Measurements from ENCODE around the gene UCKL1.

Gene UCKL1

DNA sequence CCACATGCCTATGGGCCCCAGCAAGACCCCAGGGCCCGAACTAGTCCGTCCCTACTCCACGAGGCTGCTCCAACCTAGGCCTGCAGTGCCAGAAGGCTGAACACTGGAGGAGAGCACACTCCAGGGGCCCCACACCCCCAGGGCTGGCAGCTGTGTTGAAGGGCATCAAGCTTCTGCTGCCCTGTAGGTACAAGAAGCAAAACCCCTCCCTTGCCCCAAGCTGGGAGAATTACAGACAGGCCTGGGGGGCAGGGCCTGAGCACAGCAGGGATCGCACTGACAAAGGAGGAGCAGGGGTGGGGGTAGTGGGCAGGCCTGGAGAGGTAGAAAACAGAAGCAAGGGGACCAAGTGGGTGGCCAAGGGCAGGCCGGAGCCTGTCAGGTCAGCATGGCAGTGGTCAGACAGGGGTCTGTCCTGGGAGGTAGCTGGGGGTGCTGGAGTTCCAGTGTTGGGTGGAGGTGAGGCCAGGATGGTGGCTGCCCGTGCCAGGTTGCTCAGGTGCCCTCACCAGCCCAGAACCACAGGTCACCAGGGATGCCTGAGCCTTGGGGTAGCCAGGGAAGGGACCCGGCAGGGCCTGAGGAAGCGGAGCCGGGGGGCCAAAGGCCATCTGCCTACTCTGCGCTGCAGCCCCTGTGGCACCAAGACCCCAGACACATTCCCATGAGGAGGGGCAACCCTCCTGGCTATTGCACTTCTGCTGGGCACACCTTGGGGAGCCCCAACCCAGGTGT, 2.9 kb upstream of the UCKL1 start:
- DNase-seq: no peak

DNA sequence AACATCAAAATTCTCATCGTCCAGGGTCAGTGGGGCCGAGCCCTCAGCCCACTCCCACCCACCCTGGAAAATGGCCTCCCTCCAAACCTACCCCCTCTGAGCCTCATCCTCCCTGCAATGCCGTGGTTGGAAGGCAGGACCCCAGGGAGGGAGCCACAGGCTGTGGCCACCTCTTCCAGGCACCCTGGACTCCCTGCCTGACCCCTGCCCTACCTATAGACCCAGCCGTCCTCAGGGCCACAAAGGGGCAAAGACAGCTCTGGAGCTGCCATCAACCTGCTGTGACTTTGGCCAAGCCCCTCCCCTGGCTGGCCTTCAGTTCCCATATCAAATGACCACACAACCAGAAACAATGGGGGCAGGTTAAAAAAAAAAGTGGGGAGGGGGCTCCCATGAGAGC, 2.3 kb upstream of the UCKL1 start:
- no peak for DNase-seq

DNA sequence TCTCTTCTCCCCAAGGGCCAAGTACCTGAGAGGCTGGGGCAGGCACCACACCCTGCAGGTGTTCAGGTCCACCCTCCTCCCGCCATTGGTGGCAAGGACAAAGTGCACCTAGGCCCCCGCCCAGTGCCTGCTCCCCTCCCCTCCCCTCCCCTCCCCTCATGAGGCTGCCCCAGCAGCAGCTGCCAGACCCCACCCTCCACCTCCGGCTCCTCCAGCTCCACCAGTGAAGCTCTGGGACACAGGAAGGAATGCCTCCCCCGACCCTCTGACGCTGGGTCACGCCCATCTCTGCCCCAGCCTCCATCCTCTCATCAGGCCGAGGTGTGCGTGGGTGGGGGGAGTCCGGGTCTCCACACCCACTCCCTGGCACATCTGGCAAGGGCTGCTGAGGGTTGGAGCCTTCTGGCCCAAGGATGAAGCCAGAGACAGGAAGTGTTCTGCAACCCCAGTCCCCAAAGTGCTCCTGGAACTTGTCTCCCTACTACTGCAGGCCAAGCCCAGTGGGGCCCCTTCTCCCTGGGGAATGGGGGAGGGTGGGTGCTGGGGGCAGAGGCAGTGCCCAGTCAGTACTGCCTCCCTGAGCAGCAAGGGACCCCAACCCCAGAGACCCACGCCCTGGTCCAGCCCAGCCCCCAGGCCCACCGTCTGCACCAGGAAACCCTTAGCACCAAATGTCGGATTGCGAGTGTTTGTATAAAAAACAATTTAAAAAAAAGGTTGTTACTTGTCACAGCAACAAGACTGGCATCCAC, 1.6 kb upstream of the UCKL1 start:
- DNase-seq: no peak

DNA sequence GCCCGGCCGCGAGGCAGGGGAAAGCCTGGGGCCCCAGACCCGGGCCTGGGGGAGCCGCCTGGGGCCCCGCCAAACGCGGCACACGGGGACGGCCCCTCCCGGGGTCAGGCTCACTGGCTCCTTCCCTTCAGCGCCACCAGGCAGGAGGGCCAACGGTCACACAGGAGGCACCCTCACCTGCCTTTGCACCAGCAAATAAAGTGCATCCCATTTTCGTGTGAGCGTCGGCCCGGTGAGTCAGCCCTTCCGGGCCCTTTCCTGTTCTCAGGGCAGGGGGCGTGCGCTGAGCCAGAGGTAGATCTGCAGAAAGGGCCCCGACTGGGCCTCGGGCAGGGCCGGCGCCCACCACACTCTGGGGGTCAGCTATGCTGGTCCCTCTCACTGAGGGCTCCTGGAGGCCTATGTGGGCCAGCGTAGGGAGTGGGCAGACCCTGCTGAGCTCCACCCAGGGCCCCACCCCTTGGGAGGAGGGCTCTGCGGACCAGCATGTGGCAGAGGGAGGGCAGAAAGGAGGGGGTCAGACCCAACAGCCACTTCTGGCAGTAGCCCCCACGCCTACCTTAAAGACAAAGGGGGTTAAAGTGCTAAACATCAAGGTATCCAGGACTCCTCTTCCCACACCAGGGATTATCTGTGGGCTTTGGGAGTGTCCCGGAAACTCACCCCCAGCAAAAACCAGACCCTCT, 931 bp upstream of the UCKL1 start:
- peak; percentile 61 for DNase-seq

DNA sequence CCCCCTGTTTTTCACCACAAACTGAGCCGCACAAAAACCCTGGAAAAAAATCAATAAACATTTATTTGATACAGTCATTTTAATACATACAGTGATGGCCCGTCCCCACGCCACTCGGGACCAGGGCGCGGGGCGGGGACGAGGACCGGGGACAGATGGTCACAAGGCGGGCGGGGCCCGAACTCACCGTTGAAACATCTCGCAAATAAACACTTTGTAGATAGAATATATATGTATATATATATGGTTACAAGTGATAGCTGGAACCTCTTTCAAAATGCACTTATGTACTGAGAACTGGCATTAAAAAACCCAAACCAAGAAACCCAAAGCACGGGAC, 418 bp upstream of the UCKL1 start:
- DNase-seq: no peak

DNA sequence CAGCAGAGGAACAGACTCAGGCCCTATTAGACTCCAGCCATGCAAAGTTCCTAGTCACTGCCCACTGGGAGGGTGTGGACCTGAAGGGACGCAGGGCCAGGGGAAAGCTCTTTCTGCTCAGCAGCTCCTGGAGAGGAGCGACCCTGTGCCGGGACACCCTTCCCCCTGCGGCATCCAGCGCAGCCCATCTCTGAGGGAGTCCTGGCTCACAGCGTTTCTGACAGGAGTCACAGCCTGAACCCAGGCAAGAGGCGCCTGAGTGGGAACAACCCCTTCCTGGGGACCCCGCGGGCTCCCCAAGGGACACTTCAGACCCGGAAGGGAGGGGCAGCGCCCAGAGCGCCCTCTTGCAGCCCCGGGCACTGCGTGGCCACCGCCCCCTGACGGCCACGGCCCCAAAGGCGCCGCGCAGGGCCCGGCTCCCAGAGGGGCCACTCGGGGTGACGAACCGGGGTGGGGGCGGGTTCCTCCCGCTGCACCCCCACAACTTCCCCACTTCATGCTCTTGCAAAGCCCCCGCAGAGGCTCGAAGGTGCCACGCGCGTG, 862 bp downstream of the UCKL1 start:
- peak; percentile 66 for DNase-seq

DNA sequence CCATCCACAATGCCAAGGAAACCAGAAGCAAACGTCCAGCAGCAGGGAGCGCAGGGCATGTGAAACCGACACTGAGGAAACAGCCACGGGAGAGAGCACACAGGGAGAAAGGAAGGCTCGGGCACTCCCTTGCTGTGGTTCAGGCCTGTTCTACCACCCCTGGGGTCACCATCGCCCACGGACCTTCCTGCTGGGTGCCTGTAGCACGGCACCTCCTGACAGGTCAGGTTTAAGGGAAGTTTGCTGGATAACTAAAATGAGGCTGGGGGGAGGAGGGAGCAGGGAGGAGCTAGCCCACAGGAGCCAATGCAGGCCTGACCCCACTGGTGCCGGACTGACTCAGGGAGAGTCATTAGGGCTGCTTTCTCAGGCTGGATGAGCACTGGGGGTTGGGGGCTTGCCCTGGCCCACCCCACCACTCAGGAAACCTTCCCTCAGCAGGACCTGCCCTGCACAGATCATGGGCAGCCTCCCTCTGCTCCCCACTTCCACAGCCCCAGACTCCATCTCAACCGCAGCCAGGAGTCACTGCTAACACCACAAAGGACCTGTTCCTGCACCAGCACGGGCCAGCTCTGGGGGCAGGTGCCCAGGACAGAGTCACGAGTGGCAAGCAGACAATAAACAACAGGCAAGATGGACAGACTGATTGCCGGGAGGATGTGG, 2.3 kb downstream of the UCKL1 start:
- no peak for DNase-seq

DNA sequence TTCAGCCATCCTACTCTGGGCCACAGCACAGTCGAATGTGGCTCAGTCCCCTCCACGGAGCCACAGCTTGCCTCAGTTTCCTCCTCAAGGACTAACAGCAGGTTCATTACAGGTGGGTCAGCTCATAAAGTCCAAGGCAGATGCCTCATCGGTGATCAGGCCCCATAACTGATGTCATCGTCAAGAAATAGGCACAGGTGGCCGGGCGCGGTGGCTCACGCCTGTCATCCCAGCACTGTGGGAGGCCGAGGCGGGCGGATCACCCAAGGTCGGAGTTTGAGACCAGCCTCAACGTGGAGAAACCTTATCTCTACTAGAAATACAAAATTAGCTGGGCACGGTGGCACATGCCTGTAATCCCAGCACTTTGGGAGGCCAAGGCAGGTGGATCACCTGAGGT, 3.4 kb downstream of the UCKL1 start:
- no peak for DNase-seq

DNA sequence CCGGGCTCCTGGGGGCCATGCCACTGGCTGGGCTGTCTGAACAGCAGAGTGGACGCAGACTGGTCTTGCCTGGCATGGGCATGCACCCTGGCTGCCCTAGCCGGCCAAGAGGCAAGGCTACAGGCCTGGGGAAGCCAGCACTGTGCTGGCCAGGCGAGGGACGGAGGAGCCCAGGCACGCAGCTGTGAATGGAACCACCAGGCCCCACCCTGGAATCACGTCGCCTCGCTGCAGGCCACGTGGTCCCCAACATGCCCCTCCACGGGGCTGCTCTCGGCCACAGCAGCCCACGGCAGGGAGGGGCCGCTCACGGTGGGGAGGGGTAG, 4.0 kb downstream of the UCKL1 start:
- DNase-seq: no peak

DNA sequence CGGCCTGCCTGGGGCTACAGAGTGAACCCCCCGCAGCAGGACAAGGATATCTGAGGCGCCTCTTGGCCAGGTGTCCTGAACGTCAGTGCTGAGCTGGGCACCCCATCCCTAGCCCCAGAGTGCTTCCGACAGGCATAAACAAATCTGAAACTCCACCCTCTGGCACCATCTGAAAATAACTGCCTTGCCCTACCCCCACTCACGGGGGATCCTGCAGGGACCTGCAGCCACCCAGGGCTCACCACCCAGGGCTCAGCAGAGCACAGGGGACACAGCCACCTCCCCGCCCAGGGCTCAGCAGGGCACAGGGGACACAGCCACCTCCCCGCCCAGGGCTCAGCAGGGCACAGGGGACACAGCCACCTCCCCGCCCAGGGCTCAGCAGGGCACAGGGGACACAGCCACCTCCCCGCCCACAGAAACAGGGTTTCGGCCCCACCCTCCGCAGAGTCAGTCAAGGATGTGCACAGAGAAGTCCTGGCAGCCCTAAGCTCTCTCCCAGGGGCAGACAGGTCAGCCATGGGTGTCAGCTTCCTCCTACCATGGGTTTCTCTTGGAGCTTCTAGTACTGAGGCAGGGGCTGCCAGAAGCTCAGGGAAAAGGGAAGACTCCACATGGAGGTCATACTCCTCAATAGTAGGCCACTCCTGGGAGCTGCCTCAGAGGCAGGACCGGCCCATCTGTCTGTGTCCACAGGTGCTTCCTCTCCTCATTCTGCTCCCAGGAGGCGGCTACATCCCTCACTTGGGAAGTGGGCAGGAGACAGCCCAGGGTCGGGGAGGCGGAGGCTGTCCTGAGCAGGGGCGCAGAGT, 4.6 kb downstream of the UCKL1 start:
- DNase-seq: no peak

DNA sequence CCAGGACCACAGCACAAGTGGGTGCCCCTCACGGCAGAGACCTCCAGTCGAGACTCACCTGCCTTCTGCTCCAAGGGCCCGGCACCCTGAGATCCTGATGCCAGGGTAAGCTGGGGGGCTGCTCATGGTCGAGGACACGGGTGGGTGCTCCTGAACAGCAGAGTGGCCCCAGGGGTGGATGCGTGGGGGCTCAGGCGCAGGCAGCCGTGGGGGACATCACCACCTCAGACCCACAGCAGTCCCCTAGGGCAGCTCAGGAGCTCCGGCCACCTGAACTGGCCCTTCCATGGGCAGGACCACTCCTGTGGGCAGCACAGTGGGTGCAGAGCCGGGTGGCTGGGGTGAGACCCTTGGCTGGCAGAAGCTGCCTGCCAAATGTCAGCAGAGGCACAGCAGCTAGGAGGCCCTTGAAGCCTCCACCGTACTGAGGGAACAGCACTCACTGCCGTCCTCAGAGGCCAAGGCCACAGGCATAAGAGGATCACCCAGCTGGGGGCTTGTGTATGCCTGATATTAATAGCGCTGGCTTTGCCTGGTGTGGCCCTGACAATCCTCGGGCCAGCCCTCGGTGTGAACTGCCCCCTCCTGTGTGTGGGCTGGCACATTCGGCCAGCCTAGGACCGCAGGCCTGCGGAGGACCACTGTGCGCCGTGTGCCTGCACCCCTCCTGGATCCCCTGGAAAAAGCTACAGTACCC, 5.4 kb downstream of the UCKL1 start:
- DNase-seq: peak; percentile 38

DNA sequence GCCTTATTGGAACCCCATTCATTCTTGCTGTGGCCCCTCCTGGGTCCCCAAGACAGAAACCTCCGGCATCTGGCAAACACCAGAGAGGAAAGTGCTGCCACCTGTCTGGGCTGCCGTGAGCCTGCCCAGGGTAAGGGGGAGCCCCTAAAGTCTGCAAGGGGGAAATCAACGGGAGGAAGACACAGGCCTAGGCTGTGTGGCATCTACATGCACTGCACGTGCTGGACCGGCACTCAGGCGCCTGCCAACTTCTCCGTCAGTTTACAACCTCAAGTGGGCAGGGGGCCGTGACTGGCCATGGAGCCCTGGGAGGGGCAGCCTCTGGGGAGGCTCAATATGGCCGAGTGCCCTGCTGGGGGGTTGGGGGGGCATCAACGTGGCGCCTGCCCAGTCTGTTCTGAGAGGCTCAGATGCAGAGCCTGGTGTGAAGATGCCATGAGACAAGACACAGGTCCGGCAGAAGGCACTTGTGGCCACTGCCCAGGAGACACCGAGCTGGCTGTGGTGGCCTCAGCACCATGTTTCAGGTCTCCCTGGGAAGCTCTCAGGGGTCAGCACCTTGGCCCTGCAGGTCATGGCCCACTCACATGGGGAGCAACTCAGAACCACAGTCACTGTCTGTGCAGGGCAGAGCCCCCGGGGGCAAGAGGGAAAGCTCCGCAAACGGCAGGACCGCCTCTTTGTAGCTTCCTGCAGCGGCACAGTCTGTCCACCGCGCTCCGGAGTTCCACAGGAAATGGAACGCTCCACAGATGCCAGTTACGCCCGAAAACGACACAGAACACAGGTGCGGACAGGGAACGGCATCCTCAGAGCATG, 8.4 kb downstream of the UCKL1 start:
- DNase-seq: peak; percentile 37

DNA sequence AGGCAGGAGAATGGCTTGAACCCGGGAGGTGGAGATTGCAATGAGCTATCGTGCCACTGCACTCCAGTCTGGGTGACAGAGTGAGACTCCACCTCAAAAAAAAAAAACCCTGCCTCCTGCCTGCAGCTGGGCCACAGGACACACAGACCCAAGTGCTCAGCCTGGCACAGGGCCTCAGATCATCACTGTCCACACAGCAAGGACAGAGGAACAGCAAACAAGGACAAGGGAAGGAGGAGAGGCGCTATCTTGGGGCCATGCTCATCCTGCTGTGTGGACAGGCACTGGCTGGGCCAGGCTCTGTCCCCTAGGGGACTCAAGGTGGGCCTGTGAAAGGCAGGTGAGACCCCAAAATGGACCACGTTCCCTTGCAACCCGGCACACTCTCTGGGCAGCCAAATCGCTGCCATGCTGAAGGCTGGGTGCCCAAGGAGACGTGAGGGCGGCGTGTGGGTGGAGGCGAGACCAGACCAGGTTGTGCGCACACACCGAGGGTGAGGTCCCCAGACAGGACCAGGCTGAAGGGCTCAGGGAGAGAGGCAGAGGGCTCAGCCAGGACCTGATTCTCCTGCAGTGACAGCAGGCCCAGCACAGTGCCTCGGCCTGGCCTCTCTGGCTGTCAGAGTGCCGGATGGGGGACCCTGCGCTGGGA, 9.1 kb downstream of the UCKL1 start:
- no peak for DNase-seq

DNA sequence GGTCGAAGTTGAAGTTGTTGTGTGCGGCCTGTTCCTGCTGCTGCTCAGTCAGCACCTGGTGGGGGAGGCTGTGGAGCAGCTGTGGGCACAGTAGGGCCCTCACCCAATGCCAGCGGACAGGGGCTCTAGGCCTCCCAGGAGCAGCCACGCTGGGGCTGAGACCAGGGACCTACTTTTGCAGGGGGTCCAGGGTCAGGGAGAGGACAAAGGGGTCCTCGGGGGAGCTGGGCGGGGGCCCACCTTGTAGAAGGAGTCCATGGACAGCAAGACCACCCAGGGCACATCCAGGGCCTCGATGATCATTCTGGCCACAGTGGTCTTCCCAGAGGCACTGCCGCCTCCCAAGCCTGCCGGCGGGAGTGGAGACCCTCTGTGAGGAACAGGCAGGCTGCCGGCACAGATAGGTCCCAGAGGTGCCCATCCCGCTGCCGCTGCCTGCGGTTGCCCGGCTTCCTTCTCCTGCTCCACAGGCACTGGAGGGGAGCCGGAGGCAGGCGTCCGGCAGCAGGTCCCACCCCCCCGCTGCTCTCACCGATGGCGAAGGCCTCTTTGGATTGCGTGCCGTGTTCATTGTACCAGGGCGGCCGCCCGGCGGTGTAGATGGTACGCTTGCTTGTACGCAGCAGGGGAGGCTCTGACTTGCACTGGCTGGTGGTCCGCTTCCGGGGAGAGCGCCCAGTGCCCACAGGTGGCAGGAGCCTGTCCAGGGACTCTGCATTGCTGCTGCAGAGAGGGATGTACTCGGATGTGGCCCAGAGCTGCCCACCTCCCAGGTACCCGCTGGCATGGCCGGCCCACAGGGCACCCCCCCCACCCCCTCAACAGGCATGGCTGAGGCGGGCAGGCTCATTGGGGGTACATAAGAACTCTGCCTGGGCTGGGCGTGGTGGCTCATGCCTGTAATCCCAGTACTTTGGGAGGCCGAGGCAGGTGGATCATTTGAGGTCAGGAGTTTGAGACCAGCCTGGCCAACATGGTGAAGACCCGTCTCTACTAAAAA, 10.0 kb downstream of the UCKL1 start:
- DNase-seq: no peak

DNA sequence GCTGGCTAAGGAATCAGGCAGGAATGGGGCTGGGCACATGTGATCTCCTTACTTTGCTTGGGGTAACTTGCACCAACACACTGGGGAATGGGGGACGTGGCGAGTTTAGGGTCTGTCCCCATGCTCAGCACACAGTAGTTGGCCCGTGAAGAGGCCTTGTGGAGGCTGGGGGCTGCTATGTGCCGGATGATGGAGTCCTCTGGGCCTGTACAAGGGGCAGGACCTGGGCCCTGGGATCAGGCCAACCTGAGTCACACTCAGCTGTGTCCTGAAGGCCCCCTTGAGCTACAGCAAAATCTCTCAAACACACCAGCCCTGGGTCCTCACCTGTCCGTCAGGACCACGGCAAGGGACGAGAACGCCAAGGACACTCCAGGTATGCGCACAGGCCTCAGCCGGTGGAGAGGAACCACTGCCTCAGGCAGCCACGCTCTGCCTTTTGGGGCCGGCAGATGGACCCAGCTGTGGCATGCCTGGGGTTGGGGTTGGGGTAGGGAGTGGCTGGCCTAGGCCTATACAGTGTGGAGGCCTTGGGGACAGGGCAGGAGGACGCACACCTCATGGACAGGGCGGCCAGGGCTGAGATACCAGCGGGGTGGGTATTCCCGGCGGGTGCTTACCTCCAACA, 11.1 kb downstream of the UCKL1 start:
- DNase-seq: no peak

DNA sequence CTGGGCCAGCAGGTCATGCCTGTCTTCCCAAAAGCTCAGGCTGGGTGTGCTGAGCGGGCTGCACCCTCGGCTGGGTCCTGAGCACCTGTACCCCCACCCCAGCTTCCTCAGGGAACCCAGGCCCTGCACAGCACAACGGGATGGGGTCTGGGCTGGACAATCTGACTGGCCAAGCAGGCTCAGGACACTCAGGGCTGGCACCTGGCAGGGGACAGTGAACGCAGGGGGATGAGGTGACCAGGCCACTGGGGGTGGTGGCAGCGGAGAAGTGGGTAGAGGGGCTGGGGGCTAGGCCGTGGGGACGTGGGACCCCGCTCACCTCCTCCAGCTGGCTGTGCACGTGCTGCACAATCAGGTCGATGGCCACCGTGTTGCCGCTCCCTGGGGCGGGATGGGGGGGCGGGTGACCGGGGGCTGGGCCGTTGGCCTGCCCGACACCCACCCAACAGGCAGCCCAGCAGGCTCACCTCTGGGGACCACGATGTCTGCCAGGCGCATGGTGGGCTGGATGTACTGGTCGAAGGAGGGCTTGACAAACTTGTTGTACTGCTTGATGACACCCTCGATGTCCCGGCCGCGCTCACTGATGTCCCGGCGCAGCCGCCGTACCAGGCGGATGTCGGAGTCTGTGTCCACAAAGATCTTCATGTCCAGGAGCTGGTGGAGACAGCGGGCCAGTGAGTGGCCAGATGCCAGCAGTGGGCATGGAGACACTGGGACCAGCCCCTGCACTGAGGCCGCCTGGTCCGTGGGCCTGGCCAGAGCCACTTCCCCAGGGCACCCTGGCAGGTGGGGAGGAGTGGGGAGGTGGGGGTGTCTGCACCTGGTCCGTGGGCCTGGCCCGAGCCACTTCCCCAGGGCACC, 11.9 kb downstream of the UCKL1 start:
- no peak for DNase-seq

DNA sequence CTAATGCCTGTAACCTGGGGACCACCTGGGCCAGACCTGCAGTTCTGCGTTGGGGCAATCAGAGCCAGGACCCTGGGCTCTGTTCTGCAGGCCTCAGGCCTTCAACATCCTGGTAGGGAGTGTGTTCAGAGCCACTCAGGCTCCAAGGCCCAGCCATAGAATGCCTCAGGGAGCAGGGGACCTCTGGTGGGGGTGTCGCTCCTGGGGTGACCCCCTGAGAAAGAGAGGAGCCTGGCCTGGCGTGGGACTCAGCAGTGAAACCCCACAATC, 12.5 kb downstream of the UCKL1 start:
- DNase-seq: no peak

All from retina (tissue), 1 donor.